ENCODE measurements around the gene SEMA5A.
A peak's percentile ranks its signal among the peaks of the same experiment; 100 is the strongest.

SEMA5A gene

DNA sequence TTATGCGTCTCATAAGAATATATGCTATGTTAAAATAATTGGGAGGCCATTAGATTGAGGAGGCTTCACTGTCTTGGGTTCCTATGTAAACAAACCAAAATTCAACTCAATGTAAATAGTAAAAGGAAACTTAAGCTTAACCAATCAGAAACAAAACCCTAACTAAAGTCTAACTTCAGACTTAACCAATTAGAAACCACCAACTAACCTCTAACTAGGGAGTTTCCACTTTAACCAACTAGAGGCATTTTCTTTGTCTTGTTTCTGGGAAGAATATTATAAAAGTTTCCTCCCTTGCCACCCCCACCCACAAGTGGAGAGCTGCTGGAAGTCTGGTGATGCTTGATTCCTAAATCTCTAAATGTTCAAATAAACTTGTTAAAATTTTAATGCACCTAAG lies 214.5 kb downstream of the SEMA5A start:
- no peak for DNase-seq (ENCODE audit: low spot score)

DNA sequence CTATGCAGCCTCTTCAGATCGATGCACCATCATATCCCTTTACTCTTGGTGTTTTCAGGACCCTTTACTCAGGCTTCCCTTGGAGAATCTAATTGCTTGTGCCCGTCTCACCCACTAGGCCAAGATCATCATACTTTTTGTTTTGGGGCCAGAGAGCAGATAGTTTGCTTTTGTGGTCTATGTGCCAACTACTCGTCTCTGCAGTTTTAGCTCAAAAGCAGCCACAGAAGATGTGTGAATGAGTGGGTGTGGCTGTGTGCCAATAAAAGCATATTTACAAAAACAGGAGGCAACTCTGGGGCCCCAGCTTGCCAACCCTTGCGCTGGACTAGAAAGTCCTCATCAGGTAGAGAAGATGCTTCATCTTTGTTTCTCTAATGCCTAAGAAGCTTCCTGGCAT lies 216.8 kb downstream of the SEMA5A start:
- no peak for DNase-seq (ENCODE audit: low spot score)

DNA sequence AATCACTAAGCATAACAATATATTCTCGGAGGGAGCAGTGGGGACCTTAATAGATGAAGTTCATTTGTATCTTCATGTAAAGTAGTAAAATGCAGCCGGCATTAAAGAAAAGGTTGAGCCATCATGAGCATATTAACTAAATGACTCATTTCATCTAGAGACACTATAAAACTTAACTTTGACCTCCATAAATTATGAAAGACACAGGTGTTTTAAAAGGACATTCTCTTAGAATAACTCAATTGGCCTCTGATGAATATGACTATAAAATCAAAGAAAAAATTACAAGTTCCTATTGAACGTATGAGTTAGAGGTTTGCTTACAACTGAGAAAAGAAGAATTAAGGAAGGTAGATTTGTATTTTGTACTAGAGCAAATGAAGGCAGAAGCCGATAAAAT lies 220.3 kb downstream of the SEMA5A start:
- no peak for DNase-seq (ENCODE audit: low spot score)

DNA sequence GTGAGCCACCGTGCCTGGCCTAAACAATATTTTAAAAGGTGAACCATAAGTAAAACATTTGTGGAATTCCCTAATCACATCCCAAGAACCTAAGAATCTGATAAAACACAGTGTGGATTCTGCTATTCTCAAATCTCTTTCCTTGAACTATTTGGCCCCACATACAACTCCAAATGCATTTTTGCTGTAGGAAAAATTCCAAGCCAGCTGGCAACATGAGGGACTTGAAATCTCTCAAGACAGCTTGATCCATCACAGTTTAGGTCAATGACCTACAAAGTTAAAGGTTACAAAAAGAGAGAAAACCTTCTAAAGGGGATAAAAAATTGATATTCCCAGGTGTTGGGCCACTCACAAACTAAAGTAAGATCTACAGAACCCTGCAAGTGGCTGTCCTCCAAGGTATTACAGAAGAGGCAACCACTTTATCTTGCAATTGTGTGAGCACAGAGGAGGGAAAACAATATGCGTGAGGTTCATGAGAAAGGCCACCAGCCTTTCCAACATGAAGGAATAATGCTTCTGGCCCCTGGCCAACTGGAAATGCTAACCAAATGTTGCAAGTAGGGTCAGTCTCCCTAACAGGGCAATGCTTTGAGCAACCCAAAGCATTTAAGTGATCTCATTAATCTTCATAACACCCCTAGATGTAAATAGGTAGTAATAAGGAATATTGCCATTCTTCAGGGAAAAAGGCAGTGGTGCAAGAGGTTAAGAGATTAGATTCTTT lies 221.4 kb downstream of the SEMA5A start:
- no peak for DNase-seq (ENCODE audit: low spot score)

DNA sequence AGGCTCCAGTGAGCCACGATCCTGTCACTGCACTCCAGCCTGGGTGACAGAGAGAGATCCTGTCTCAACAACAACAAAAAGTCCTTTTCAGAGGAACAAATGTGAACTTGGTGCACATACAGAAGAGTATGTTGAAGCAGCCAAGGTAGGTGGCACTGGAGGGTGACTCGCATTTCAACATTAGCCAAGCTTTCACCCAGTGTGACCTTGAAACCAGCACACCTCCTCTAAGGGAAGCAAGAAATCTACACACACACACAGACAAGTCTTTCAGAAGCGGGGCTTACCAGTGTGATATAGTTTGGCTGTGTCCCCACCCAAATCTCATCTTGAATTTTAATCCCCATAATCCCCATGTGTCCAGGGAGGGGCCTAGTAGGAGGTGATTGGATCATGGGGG lies 225.2 kb downstream of the SEMA5A start:
- no peak for DNase-seq (ENCODE audit: low spot score)

DNA sequence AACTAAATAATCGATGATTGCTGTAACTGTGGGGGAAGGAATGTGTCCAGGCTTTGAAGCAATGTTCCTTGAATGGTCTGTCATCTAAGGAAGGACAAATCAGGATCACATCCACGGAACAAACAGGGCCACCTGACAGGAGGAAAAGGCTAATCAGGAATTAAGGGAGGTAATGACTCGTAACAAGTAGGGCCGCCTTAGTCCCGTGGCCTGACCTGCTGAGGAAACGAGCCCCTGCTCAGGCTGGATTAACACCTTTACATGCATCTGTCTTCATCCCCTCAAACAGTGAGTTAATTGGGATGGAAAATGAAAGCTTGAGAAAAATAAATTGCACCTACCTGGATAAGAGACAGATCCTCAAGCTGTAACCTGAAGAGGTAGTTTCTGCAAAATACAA lies 227.8 kb downstream of the SEMA5A start:
- DNase-seq (ENCODE audit: low spot score): no peak

DNA sequence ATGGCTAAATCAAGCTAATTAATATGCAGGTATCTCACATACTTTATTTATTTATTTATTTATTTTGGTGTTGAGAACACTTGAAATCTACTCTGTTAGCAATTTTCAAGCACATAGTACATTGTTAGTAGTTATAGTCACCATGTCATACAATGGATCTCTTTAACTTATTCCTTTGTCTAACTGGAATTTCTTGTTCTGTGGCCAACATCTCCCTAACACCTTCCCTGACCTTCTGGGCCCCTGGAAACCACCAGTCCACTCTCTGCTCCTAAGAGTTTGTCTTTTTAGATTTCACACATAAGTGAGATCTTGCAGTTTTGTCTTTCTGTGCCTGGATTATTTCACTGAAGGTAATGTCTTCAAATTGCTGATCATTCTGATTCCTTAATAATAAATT lies 229.1 kb downstream of the SEMA5A start:
- DNase-seq (ENCODE audit: low spot score): no peak

DNA sequence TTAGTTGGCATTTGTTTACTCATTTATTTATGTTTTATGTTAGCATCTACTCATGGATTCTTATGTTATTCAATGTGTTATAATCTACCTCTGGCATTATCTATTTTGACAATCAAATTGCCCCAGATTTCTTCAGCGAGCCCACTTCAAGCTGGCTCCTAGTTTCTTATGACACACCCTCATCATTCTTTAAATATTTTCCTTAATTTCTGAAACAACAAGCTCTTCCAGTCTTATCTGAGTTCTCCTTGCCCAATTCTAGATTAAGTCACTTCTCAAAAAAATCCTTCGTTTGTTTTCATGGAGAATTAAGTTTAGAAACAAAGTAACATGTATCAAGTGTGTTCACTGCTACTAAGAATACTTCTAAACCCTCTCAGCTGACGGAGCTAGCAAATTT lies 229.8 kb downstream of the SEMA5A start:
- DNase-seq (ENCODE audit: low spot score): no peak

DNA sequence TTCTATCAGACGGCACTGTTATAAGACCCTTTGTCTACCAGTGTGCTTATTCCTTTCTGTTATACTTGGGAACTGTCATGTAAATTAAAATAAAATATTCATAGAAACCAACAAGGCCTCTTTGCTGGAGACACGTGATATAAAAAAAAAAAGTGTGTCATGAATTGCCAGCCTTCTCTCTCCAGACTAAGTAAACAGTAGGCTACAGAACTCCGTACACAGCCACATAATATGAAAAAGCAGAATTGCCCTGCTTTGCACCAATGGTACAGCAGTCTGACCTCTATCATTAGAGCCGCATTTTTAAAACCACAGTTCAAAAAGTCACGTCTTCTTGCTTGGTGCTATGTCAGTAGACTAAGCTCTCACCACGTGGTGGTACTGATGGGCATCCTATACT lies 231.3 kb downstream of the SEMA5A start:
- DNase-seq (ENCODE audit: low spot score): no peak

DNA sequence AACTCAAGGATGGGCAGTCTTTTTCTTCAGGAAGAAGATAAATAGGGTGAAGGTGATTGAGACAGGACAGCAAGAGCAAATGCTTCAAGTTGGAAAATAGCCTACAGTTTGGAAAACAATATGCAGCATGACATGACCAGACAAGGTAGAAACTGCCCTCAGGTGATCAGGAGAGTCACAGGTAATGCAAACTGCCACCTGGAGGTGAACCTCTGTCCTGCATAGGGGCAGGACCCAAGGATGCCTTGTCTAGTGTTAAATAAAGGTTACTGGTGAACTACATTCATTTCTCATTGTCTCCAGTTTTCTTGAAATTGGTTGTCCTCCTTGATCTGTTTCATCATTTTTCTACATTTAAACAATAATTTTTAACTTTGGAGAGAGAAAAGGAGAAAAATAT lies 232.1 kb downstream of the SEMA5A start:
- DNase-seq (ENCODE audit: low spot score): no peak

DNA sequence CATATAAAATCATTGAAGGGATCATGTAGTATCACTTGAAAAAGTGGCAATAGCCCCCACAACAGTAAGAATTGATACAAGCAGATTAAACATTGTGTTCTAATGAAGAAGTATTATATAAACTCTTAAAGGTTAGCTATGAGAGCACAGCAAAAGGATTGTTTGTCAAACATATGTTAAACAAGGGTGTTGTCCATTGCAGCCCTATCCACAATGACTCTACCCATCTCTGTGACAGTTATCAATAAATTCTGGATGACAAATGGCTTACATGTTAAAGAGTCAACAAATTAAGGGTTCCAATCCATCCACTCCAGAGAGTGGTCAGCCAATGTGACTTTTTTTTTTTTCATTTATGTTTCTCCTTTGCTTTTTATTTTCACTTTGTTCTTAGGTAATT lies 238.7 kb downstream of the SEMA5A start:
- DNase-seq (ENCODE audit: low spot score): no peak

DNA sequence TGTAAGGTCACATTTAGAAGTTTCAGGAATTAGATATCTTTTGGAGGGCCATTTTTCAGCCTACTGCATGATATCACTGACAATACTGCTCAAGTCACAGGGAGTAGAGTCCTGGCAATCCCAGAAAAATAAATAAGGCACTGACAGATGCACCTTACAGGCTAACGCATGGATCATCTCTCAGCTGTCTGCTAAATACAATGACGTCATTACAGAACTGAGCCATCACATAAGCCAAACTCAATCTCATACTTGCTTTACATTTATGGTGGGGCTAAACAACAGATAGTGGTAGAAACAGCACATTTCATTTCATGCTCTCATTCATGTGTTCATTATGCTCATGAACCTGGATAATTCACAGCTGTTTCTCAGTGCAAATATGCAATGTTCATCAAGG lies 243.7 kb downstream of the SEMA5A start:
- no peak for DNase-seq (ENCODE audit: low spot score)

DNA sequence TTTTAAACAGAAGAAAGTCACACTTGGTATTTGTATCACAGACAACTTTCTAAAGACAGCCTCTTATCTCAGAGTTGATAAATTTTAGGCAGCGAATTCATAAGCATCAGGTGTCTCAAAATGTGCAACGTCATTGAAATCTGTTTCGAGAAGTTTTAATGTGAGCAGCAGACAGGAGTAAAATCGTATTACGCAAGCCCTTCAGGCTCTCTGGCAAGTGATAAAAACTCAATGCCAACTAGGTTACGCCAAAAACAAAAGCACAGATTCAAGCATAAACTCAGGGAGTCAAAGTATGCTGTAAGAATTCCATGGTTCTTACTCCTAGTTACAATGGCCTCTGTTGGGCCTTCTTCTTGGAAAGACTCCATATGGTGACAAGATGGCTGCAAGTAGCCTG lies 244.7 kb downstream of the SEMA5A start:
- no peak for DNase-seq (ENCODE audit: low spot score)

DNA sequence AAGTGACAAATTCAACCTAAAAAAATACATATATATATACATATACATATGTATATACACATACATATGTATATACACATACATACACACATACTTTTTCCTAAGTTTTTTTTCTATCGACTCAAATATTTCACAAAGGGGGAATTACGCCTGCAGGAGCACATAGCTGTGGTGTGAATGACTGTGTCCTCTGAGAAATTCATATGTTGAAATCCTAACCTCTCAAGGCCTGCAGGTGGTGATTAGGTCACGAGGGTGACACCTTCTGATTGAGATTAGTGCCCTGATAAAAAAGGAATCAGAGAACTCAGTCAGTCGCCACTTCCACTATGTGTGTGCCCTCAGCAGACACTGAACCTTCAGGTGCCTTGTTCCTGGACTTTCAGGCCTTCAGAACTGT lies 248.7 kb downstream of the SEMA5A start:
- DNase-seq (ENCODE audit: low spot score): no peak

DNA sequence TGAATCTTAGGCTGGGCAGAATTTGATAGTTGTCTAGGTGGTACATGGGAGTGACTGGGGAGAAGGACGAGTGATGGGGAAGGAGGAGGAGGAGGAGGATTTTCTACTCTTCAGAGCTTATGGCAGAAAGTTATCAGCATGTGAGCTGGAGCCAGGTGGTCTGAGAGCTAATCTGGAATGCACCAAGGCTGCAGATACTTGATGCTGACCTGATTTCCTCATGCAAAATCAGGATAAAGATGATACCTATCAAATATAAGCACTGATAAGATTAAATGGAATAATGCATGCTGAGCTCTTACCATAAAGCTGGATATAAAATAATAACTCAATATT lies 250.4 kb downstream of the SEMA5A start:
- no peak for DNase-seq (ENCODE audit: low spot score)

DNA sequence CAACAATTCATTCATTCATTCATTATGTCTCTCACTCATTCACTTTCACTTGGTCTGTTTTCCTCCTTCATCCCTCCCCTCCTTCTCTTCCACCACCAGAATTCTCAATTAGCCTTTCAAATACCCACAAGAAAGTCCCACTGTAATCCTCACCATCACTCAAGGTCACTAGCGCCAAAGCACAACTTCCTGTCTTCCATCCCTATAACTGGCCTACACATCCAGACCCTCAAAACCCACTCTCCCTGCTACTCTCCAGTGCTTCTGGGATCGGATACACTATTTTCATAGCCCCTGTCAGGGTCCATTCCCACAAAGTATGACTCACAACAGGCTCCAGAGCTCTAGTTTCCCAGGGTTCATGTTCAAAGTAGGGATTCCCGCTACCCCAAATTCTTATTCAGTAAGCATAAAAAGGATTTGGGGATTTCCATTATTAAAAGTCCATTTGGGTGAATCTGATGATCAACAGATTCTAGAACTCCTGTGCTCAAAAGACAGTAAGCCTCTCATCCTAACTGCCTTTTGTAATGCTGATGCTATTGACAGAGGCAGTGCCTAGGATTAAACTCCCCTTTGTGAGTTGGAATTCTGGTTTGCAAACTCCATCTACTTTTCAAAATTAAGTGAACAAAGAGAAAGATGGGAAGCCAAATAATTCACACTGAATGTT lies 250.9 kb downstream of the SEMA5A start:
- DNase-seq (ENCODE audit: low spot score): no peak

DNA sequence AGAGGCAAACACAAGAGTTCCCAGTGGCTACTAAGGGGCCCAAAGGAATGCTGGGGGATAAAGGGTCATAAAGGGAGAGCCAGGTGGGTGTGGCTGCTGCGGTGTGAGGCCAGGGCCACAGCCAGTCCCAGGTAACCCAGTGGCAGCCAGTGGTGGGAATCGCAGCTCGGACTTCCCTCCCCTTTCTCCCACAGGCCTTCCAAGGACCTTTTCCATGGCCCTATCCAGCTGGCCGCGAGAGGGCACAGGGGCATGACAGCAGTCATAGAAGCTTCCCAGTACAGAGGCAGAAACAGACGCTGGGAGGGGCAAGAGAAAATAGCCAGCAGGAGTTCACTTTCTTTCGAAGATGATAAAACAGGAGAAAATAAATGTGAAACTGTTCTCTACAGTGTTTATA lies 257.6 kb downstream of the SEMA5A start:
- DNase-seq (ENCODE audit: low spot score): peak; percentile 65

DNA sequence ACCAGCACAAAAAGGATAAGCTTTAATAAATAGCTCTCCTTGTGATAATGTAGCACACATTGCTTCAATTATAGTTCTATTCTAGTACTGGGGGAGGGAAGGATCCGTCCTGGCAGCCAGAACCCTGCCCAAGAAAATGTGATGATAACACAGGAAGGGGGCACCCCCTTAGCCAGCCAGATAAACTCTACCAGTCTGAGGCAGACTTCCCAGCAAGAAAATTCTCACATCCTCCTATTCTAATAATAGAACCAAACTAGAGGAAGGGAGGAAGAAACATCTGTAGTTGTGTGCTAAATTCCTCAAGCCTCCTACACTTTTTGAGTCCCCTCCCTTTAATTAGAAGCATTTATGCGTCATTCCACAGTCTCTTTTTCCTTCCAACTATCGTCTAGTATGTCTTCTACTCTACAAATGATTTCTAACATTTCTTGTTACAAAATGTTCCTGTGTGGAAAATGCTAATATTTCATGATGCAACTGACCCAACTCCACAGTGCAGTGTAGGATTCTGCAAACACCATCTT lies 261.0 kb downstream of the SEMA5A start:
- no peak for DNase-seq (ENCODE audit: low spot score)

DNA sequence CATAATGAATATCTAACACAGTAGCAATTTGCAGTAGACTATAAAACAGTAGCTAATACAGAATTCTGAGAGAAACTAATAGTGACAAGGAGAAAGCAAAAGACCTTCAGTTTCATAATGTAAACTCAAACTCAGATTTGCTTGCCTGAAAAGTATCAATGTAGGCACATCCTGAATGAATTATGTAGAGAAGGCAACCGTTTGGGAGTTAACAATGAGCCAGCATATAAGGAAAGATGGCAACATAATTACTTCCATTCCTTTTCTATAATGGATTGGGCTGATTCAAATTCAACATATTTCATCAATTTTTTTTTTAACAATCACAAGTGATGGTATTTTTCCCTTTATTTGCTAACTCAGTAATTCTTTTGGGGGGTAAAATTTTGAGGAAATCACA lies 261.6 kb downstream of the SEMA5A start:
- DNase-seq (ENCODE audit: low spot score): no peak

DNA sequence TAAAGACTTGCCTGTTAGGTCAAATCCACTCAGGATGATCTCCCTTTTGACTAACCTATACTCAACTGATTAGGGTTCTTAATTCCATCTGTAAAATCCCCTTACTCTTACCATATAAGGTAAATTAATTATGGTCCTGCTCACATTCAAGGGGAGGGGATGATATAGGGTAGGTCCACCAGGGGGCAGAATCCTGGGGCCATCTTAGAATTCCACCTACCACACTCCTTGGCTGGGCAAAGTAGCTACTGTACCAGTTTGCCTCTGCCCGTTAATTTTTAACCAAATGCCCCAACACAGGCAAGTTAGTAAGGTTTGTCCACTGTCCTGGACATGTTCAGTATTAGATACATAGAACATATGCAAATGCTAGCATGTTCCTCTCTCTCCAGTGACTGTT lies 262.4 kb downstream of the SEMA5A start:
- DNase-seq (ENCODE audit: low spot score): no peak

DNA sequence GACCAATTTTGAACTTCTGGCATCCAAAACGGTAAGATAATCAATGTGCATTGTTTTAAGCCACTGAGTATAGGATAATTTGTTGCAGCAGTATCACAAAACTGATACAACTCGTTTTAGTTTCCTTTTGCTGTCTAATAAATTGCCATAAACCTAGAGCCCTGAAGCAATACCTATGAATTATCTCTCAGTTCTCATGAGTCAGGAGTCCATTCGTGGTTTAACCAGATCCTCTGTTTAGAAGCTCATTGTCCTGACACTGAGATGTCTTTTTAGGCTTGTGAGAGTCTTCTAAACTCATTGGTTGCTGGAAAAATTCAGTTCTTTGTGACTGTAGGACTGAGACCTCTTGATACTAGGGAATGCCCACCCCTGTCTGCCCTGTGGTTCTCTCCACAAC lies 262.9 kb downstream of the SEMA5A start:
- no peak for DNase-seq (ENCODE audit: low spot score)

DNA sequence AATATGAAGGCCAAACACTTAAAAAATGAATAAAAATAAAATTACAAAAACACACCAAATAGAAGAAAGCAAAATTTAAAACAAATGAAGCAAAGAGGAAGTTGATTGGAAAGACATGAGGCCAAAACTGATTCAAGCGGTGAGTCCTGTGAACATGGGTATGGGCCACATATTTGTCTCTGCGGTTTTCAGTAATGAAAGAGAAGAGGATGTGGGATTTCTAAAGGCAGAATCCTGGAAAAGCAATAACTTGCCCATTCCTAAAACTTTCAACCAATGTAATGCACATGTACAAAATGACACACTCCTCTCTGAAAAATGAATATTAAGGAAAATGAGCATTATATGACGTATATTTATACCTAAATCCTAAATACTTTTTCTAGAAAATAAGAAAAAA lies 263.7 kb downstream of the SEMA5A start:
- DNase-seq (ENCODE audit: low spot score): no peak

DNA sequence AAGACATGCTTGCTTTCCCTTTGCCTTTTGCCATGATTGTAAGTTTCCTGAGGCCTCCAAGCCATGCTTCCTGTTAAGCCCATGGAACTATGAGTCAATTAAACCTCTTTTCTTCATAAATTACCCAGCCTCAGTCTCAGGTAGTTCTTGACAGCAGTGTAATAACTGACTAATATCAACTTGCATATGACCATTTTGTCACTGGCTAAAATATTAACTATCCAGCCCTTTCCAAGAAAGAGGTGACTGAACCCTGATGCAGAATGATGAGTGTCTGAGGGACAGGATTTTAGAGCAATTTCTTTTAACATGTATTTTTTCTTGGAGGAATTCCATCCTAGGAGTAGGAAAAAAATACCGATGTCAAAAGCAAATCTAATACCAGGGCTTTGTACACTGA lies 266.1 kb downstream of the SEMA5A start:
- no peak for DNase-seq (ENCODE audit: low spot score)
